HG03066 (cell line): ENCODE data around the gene HMGN1.
A peak's percentile ranks its signal among the peaks of the same experiment; 100 is the strongest.
"Not testable (repeated sequence)": the region's sequence is repeated elsewhere in the genome, so short reads cannot be mapped to it uniquely, and the experiment has no call there.

Source experiments
- ATAC-seq: cut with Tn5 transposase; IDR thresholded peaks from one replicate; pipeline ENCODE4 v1.9.1; 2021; ENCODE audit warnings: low read depth; ENCODE audit not compliant: unreplicated experiment

The HMGN1 gene

GRCh38 chr21:39348355-39349210, at the start of gene HMGN1:
TSS of gene HMGN1 (minus strand) at chr21:39349088. CDS start at chr21:39348917, 171 bp downstream.
- peak; percentile 50 for ATAC-seq

- ATAC-seq = no peak
Observed at GRCh38 chr21:39397646-39398385, 48.9 kb upstream of the HMGN1 start.

GRCh38 chr21:39392981-39393380, 44.1 kb upstream of the HMGN1 start:
- ATAC-seq = no peak

- no peak for ATAC-seq
Observed at GRCh38 chr21:39390212-39390765, 41.4 kb upstream of the HMGN1 start.

- peak; percentile 7 for ATAC-seq
Observed at GRCh38 chr21:39388811-39389155, 39.9 kb upstream of the HMGN1 start.

GRCh38 chr21:39388038-39388810, 39.3 kb upstream of the HMGN1 start:
- peak; percentile 73 for ATAC-seq

GRCh38 chr21:39387461-39388037, 38.7 kb upstream of the HMGN1 start:
- ATAC-seq = peak; percentile 44

- ATAC-seq = no peak
Observed at GRCh38 chr21:39386899-39387298, 38.0 kb upstream of the HMGN1 start.

- ATAC-seq = no peak
Observed at GRCh38 chr21:39386194-39386593, 37.3 kb upstream of the HMGN1 start.

GRCh38 chr21:39385299-39386145, 36.6 kb upstream of the HMGN1 start:
- ATAC-seq = no peak

GRCh38 chr21:39384674-39385298, 35.9 kb upstream of the HMGN1 start:
- no peak for ATAC-seq

- ATAC-seq = not testable (repeated sequence)
Observed at GRCh38 chr21:39382096-39382495, 33.2 kb upstream of the HMGN1 start.

GRCh38 chr21:39381009-39381408, 32.1 kb upstream of the HMGN1 start:
- no peak for ATAC-seq

GRCh38 chr21:39379986-39380891, 31.4 kb upstream of the HMGN1 start:
- peak; percentile 97 for ATAC-seq

GRCh38 chr21:39377444-39378050, 28.7 kb upstream of the HMGN1 start:
- no peak for ATAC-seq

GRCh38 chr21:39375446-39375845, 26.6 kb upstream of the HMGN1 start:
- ATAC-seq = no peak

- no peak for ATAC-seq
Observed at GRCh38 chr21:39374046-39374445, 25.2 kb upstream of the HMGN1 start.

- ATAC-seq = no peak
Observed at GRCh38 chr21:39373634-39374033, 24.7 kb upstream of the HMGN1 start.
